SK-N-SH (cell line): ENCODE results near the gene B4GALNT2. TPM values are rescaled to one million over a fixed set of nuclear protein-coding genes. Genes with fewer than 3 reads are reported as not detected.

ENCODE experiments used
- CTCF ChIA-PET: fragments of 300-600, 350-600 bp; formaldehyde crosslinking; extraction: SDS; loops from one replicate; lab custom pipeline; 2021; lab: Yijun Ruan, JAX
- POLR2A ChIA-PET: fragments of 350-600 bp; sonication (Branson Sonifier 250); formaldehyde crosslinking; extraction: SDS; loops from one replicate; lab custom pipeline; 2020; ENCODE audit warnings: antibody characterized with exemption, inconsistent platforms; lab: Yijun Ruan, JAX
- DNase-seq: peaks from one replicate; pipeline ENCODE4 v3.0.0; 2012
- H2AFZ ChIP-seq: fragments of 200-600 bp; sonication (generic); 2 replicates; pipeline ENCODE4 v1.8.1; 2016; ENCODE audit warnings: antibody characterized with exemption, mild to moderate bottlenecking, low read depth
- H3F3A ChIP-seq: fragments of 200-600 bp; sonication (generic); replicated peaks from 2 replicates; pipeline ENCODE3; 2016; ENCODE audit warnings: antibody characterized with exemption, mild to moderate bottlenecking; ENCODE audit not compliant: insufficient read depth
- H3K27ac ChIP-seq, 2 experiments: fragments of 200-500 bp in 1 of 2; fragments of 200-600 bp in 1 of 2; sonication (Bioruptor generic) in 1 of 2; sonication (generic), shearing (Covaris generic) in 1 of 2; 2 replicates each; pipeline versions ENCODE4 v1.5.1 to v1.6.1; 2014 to 2016; ENCODE audit warnings: low read depth in 2 of 2, inconsistent platforms in 1 of 2, low read length in 1 of 2, mild to moderate bottlenecking in 1 of 2, mixed read lengths in 1 of 2
- H3K27me3 ChIP-seq: fragments of 200-600 bp; sonication (generic), shearing (Covaris generic); 2 replicates; pipeline ENCODE4 v1.6.1; 2016; ENCODE audit warnings: mixed run types; ENCODE audit not compliant: insufficient read depth
- H3K36me3 ChIP-seq, 2 experiments: fragments of 200-500 bp in 1 of 2; fragments of 200-600 bp in 1 of 2; sonication (Bioruptor generic) in 1 of 2; sonication (generic) in 1 of 2; replicated peaks in 1 of 2; 2 replicates each; pipeline versions ENCODE3 to v1.5.1; 2014 to 2016; ENCODE audit warnings: low read length in 1 of 2, mild to moderate bottlenecking in 1 of 2; ENCODE audit not compliant: insufficient read depth in 2 of 2, control insufficient read depth in 1 of 2
- H3K4me1 ChIP-seq, 2 experiments: fragments of 200-500 bp in 1 of 2; fragments of 200-600 bp in 1 of 2; sonication (Bioruptor generic) in 1 of 2; sonication (generic), shearing (Covaris generic) in 1 of 2; 2 replicates each; pipeline versions ENCODE4 v1.5.1 to v1.6.1; 2014 to 2016; ENCODE audit warnings: low read depth in 1 of 2, low read length in 1 of 2, mixed run types in 1 of 2; ENCODE audit not compliant: insufficient read depth in 2 of 2, control insufficient read depth in 1 of 2
- H3K4me2 ChIP-seq: fragments of 200-600 bp; sonication (generic), shearing (Covaris generic); 2 replicates; pipeline ENCODE4 v1.6.1; 2017; ENCODE audit warnings: mixed run types
- H3K4me3 ChIP-seq, 2 experiments: fragments of 200-500 bp in 1 of 2; fragments of 200-600 bp in 1 of 2; sonication (Bioruptor generic) in 1 of 2; sonication (generic), shearing (Covaris generic) in 1 of 2; 2 replicates each; pipeline versions ENCODE4 v1.5.1 to v1.8.1; 2014 to 2016; ENCODE audit warnings: low read depth in 2 of 2, inconsistent platforms in 1 of 2, low read length in 1 of 2, mild to moderate bottlenecking in 1 of 2, mixed read lengths in 1 of 2, moderate library complexity in 1 of 2
- H3K79me2 ChIP-seq: fragments of 200-600 bp; sonication (generic); 2 replicates; pipeline ENCODE4 v1.8.1; 2017; ENCODE audit warnings: mild to moderate bottlenecking; ENCODE audit not compliant: insufficient read depth
- H3K9ac ChIP-seq: fragments of 200-600 bp; sonication (generic); 2 replicates; pipeline ENCODE4 v1.6.1; 2017; ENCODE audit warnings: mixed run types
- H3K9me2 ChIP-seq: fragments of 200-600 bp; sonication (generic); 2 replicates; pipeline ENCODE4 v1.6.1; 2017; ENCODE audit warnings: mixed run types
- H3K9me3 ChIP-seq: fragments of 200-600 bp; sonication (generic); 2 replicates; pipeline ENCODE4 v1.6.1; 2017; ENCODE audit warnings: mixed run types, mild to moderate bottlenecking, moderate library complexity
- H4K20me1 ChIP-seq: fragments of 200-600 bp; sonication (generic); 2 replicates; pipeline ENCODE4 v1.6.1; 2017; ENCODE audit warnings: mild to moderate bottlenecking, mixed run types; ENCODE audit not compliant: insufficient read depth
- CHD2 ChIP-seq: fragments of 150-350 bp; IDR thresholded peaks from 2 replicates; pipeline ENCODE4 v1.6.1; 2018; ENCODE audit warnings: low read length; ENCODE audit not compliant: partially characterized antibody
- EZH2phosphoT487 ChIP-seq: fragments of 200-600 bp; sonication (generic); IDR thresholded peaks from 2 replicates; pipeline ENCODE4 v1.6.1; 2017; ENCODE audit warnings: low read depth, mixed run types, mild to moderate bottlenecking, antibody characterized with exemption, moderate library complexity, borderline replicate concordance
- FOXJ3 ChIP-seq: sonication (generic); formaldehyde crosslinking; IDR thresholded peaks from 2 replicates; pipeline ENCODE4 v1.5.1; 2020; ENCODE audit warnings: mild to moderate bottlenecking, missing genetic modification reagents
- FOXM1 ChIP-seq: IDR thresholded peaks from 2 replicates; pipeline ENCODE4 v1.4.0; 2012; ENCODE audit warnings: low read depth, mild to moderate bottlenecking
- JUND ChIP-seq: IDR thresholded peaks from 2 replicates; pipeline ENCODE4 v1.4.0; 2012
- MEF2A ChIP-seq: IDR thresholded peaks from 2 replicates; pipeline ENCODE4 v1.4.0; 2012; ENCODE audit warnings: low read depth, borderline replicate concordance
- NRF1 ChIP-seq: IDR thresholded peaks from 2 replicates; pipeline ENCODE4 v1.6.1; 2012; ENCODE audit warnings: low read depth, mild to moderate bottlenecking, low read length
- RCOR1 ChIP-seq: fragments of 150-350 bp; IDR thresholded peaks from 2 replicates; pipeline ENCODE4 v1.6.1; 2017; ENCODE audit warnings: antibody characterized with exemption, low read length
- SMC3 ChIP-seq: IDR thresholded peaks from 2 replicates; pipeline ENCODE4 v1.6.1; 2012; ENCODE audit warnings: low read depth, low read length, improper control_type of control experiment
- TCF12 ChIP-seq: IDR thresholded peaks from 2 replicates; pipeline ENCODE4 v1.4.0; 2012
- TEAD4 ChIP-seq: IDR thresholded peaks from 2 replicates; pipeline ENCODE4 v1.4.0; 2012; ENCODE audit warnings: mild to moderate bottlenecking, borderline replicate concordance; ENCODE audit not compliant: insufficient read depth
- YY1 ChIP-seq: IDR thresholded peaks from 2 replicates; pipeline ENCODE4 v1.4.0; 2012; ENCODE audit warnings: low read depth, mild to moderate bottlenecking
- WGBS: methylation state at CpG from one replicate; pipeline ENCODE4 v1.1.6; 2017; ENCODE audit warnings: low lambda C conversion rate; 5-methylcytosine and 5-hydroxymethylcytosine counted together
- polyA plus RNA-seq, 3 experiments: library from polyadenylated mRNA; depleted of rRNA; stranded (reverse); fragments of >200 nt; gene quantifications; 2 replicates each; pipeline ENCODE4 v1.2.3, GENCODE V29; 2012
- TF ChIP-seq, protein P1 (sequence below): fragments of 150-350 bp; IDR thresholded peaks from 2 replicates; pipeline ENCODE4 v1.6.1; 2017; ENCODE audit warnings: antibody characterized with exemption, low read length, low read depth, borderline replicate concordance
- TF ChIP-seq, protein P2 (sequence below): IDR thresholded peaks from 2 replicates; pipeline ENCODE4 v1.4.0; 2012; ENCODE audit warnings: low read depth
- TF ChIP-seq, protein P3 (sequence below): fragments of 200-600 bp; sonication (generic); IDR thresholded peaks from 2 replicates; pipeline ENCODE4 v1.6.1; 2017; ENCODE audit warnings: antibody characterized with exemption, mild to moderate bottlenecking, moderate library complexity
- TF ChIP-seq, protein P4 (sequence below): IDR thresholded peaks from 2 replicates; pipeline ENCODE4 v1.6.1; 2012; ENCODE audit warnings: mild to moderate bottlenecking, low read depth, low read length, moderate library complexity

The B4GALNT2 gene
- polyA plus RNA-seq, 1 of the 3 experiments (the other 2 are of a cell fraction), result not detected

DNA sequence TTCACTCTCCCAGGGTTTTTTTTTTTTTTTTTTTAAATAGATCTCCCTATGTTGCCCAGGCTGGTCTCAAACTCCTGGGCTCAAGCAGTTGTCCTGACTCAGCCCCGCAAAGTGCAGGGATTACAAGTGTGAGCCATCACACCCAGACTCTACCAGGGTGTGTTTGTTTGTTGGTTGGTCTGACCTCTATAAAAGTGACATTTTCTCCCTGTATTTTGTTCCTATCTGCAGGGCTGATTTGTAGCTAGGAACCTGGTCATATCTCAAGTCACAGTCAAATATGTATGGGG is 46.3 kb upstream of the B4GALNT2 start:
- Histone ChIP-seq H3K4me2 (no peak overlapping the region), H3K9ac (no peak overlapping the region), H2AFZ (no peak overlapping the region), H3K27me3 (peaks cover 83% of the 10 kb centered on the region), H3K36me3 (no peaks in the 10 kb centered on the region), H3F3A (no peaks in the 10 kb centered on the region), H3K4me1 (no peaks in the 10 kb centered on the region), H3K27ac (no peak overlapping the region), H4K20me1 (no peaks in the 10 kb centered on the region), H3K4me3 (no peak overlapping the region), H3K79me2 (no peaks in the 10 kb centered on the region), H3K9me2 (no peaks in the 10 kb centered on the region), H3K9me3 (no peaks in the 10 kb centered on the region)
- CTCF ChIA-PET, result no interaction called here
- 8% methylated on average over 1 of the region's 1 CpG for WGBS
- TF ChIP-seq, protein P1, sequence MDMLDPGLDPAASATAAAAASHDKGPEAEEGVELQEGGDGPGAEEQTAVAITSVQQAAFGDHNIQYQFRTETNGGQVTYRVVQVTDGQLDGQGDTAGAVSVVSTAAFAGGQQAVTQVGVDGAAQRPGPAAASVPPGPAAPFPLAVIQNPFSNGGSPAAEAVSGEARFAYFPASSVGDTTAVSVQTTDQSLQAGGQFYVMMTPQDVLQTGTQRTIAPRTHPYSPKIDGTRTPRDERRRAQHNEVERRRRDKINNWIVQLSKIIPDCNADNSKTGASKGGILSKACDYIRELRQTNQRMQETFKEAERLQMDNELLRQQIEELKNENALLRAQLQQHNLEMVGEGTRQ, result no peak
- TF ChIP-seq SMC3 (no peak), CHD2 (no peak), TCF12 (no peak), FOXM1 (no peak), TEAD4 (no peak), YY1 (no peak), RCOR1 (no peak), FOXJ3 (CRISPR knock-in tag) (no peak), NRF1 (no peak), EZH2phosphoT487 (no peak), JUND (no peak), MEF2A (no peak)
- TF ChIP-seq, protein P2, sequence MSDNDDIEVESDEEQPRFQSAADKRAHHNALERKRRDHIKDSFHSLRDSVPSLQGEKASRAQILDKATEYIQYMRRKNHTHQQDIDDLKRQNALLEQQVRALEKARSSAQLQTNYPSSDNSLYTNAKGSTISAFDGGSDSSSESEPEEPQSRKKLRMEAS, result no peak
- TF ChIP-seq, protein P3, sequence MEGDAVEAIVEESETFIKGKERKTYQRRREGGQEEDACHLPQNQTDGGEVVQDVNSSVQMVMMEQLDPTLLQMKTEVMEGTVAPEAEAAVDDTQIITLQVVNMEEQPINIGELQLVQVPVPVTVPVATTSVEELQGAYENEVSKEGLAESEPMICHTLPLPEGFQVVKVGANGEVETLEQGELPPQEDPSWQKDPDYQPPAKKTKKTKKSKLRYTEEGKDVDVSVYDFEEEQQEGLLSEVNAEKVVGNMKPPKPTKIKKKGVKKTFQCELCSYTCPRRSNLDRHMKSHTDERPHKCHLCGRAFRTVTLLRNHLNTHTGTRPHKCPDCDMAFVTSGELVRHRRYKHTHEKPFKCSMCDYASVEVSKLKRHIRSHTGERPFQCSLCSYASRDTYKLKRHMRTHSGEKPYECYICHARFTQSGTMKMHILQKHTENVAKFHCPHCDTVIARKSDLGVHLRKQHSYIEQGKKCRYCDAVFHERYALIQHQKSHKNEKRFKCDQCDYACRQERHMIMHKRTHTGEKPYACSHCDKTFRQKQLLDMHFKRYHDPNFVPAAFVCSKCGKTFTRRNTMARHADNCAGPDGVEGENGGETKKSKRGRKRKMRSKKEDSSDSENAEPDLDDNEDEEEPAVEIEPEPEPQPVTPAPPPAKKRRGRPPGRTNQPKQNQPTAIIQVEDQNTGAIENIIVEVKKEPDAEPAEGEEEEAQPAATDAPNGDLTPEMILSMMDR, result no peak
- TF ChIP-seq, protein P4, sequence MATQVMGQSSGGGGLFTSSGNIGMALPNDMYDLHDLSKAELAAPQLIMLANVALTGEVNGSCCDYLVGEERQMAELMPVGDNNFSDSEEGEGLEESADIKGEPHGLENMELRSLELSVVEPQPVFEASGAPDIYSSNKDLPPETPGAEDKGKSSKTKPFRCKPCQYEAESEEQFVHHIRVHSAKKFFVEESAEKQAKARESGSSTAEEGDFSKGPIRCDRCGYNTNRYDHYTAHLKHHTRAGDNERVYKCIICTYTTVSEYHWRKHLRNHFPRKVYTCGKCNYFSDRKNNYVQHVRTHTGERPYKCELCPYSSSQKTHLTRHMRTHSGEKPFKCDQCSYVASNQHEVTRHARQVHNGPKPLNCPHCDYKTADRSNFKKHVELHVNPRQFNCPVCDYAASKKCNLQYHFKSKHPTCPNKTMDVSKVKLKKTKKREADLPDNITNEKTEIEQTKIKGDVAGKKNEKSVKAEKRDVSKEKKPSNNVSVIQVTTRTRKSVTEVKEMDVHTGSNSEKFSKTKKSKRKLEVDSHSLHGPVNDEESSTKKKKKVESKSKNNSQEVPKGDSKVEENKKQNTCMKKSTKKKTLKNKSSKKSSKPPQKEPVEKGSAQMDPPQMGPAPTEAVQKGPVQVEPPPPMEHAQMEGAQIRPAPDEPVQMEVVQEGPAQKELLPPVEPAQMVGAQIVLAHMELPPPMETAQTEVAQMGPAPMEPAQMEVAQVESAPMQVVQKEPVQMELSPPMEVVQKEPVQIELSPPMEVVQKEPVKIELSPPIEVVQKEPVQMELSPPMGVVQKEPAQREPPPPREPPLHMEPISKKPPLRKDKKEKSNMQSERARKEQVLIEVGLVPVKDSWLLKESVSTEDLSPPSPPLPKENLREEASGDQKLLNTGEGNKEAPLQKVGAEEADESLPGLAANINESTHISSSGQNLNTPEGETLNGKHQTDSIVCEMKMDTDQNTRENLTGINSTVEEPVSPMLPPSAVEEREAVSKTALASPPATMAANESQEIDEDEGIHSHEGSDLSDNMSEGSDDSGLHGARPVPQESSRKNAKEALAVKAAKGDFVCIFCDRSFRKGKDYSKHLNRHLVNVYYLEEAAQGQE, result no peak
- POLR2A ChIA-PET, result no interaction called here
- no peak for DNase-seq
